GM21360 (cell line): ENCODE measurements around the gene TBCK.
"Not testable (repeated sequence)": the region's sequence is repeated elsewhere in the genome, so short reads cannot be mapped to it uniquely, and the experiment has no call there.

Source experiments
- ATAC-seq: cut with Tn5 transposase; IDR thresholded peaks from one replicate; pipeline ENCODE4 v1.9.1; 2021; ENCODE audit warnings: mild to moderate bottlenecking, moderate library complexity; ENCODE audit not compliant: unreplicated experiment

Gene TBCK

DNA sequence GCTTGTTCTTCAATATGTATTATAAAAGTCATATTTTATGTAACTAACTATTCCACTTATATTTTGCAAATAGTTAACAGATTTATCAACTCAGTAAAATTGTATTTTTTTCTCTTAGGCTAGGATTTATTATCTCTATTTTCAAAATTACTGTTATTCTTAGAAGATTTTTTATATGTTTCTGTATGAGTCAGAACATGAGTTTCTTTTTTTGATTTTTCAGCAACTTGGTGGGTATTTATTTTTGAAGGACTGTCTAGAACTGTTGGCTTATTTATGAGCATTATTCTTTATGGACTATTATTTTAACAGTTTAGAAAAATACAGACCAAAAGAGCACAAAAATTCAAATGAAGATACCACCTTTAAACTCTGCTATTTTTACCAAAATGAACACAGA is 7.1 kb upstream of the TBCK start:
- ATAC-seq: no peak

DNA sequence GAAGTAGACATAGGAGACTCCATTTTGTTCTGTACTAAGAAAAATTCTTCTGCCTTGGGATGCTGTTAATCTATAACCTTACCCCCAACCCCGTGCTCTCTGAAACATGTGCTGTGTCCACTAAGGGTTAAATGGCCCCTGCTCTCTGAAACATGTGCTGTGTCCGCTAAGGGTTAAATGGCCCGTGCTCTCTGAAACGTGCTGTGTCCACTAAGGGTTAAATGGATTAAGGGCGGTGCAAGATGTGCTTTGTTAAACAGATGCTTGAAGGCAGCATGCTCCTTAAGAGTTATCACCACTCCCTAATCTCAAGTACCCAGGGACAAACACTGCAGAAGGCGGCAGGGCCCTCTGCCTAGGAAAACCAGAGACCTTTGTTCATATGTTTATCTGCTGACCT is 5.8 kb upstream of the TBCK start:
- not testable (repeated sequence) for ATAC-seq

DNA sequence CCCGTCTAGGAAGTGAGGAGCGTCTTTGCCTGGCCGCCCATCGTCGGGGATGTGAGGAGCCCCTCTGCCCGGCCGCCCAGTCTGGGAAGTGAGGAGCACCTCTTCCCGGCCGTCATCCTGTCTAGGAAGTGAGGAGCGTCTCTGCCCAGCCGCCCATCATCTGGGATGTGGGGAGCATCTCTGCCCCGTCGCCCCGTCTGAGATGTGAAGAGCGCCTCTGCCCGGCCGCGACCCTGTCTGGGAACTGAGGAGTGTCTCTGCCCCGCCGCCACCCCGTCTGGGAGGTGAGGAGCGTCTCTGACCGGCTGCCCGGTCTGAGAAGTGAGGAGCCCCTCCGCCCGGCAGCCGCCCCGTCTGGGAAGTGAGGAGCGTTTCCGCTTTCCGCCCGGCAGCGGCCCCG is 5.2 kb upstream of the TBCK start:
- ATAC-seq: not testable (repeated sequence)

DNA sequence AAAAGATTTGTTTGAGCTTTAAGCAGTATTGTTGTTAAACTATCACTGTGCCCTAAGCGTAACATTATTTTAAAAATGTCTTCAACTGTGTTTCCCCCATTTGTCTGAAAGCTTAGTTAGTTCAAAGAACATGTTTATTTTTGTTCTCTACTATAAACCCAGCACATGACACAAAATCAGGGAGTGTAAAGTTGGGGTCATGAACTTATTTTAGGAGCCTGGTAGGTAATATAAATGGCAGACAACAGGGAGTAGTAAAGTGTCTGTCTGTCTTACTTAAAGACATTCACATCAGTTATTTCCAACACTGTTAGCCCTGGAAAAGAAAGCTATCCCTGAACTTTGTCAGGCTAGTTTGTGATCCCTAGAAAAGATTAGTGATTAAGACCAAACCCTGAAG is 4.2 kb upstream of the TBCK start:
- no peak for ATAC-seq

DNA sequence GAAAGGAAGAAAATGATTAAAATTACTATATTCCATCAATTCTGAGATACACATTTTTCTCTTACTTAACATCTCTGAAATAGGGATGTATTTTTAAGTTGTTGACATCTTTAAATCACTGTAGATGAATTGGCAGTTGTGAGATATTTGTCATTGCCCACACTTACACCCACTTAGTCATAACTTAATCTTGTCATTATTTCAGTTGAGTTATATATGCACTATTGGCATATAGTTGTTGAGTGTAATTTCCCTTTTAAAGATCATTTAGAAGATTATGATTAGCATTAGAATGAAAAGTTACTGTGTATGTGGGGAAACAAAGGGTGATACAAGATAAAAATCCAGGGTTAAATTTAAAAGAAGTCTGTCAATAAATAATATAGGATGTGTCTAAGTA is 2.5 kb upstream of the TBCK start:
- ATAC-seq: no peak

DNA sequence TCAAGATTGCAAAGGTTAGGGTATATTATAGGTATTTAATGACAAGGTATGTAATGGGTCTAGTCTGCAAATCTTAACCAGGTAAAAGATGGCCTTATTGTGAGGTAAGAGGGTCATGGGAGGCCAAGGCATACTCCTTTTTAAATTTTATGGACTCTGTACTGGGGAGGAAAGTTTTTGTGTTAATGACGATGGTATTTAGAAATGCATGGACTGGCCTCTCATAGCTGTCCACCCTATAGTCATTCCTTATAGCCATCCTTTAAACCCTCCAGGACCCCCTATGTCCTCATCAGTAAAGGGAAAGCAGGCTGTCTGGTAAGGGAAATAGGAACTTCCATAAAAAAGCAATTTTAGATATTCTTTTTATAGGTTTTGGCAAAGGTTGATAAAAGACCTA is 1.8 kb upstream of the TBCK start:
- ATAC-seq: no peak

DNA sequence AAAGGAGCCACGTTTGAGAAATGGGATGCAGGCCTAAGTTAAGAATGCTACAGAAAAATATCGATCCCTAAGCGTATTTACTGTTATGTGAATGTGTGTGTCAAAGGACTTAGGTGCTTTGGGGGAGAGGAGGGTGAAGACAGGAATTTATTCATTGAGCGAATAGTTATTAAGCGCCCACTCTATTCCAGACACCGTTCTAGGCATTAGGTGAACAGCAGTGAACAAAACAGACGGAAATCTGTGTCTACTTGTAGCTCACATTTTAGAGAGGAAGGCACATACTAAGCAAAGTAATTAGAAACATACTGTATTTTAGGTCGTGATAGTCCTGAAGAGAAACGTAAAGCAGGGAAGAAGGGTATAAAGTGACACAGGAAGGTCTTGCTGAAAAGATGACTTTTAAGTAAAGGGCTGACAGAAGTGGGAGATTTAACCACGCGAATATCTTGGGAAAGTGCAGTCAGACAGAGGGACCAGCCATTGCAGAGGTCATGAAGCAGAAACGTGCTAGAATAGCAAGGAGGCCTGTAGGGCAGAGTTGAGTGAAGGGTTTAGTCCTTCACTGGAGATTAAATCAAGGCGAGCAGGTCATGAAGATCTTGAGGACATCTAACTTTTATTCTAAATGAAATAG is 882 bp upstream of the TBCK start:
- no peak for ATAC-seq

DNA sequence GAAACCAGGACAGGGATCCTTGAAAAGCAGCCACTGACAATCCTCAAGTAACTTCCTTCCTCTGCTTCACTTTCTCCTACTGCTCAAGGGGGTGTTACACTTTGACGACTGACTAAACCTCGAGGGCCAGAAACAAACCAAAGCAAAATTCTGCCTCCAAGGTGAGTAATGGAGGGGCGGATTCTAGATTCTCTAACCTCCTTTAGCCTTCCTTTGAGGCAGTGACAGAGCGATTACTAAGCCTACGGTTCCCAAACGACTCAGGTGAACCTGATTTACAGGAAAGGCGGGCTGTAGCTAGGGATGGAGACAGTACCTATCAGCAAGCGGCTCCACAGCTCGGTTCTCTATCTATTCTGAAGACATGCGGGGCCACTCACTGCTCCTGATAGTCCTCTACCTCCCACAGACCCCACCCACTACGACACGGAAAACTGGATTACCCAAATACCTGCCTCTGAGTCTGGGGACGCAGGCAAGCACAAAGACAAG is 487 bp downstream of the TBCK start:
- ATAC-seq: peak; percentile 19

DNA sequence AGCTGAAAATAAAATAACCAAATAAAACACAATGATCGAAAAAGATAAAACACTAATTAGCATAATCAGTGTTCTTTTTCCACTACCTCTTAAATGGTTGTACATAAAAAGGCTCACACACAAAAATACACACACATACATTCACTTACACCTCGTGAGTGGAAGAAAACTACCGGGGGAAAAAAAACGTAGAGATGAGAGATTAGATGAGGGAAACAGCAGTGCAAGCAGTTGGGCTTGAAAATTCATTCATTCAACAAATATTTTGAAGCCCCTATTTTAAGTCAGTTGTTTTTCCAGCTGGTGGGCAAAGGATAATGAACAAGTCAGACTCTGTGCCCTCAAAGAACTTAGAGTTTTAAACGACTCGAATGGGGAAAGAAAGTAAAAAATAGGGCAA is 1.0 kb downstream of the TBCK start:
- ATAC-seq: no peak

DNA sequence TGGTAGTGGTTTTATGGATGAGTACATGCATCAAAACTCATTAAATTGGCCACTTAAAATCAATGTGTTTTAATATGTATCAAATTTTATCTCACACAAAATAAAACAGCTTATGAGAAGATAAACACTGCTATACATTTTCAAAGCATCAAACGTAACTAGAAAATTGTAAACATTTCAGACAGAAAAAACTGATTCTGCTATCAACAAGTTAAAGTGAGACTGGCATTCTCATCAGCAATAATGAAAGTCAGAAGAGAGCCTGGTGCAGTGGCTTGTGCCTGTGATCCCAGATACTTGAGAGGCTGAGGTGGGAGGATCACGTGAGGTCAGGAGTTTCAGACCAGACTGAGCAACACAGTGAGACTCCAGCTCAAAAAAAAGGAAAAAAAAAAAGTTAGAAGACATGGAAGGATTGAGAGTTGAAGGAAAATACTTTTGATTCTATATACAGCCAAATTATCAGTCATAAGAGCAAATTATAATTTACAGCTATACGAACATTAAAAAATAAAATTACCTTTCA is 2.9 kb downstream of the TBCK start:
- ATAC-seq: no peak

DNA sequence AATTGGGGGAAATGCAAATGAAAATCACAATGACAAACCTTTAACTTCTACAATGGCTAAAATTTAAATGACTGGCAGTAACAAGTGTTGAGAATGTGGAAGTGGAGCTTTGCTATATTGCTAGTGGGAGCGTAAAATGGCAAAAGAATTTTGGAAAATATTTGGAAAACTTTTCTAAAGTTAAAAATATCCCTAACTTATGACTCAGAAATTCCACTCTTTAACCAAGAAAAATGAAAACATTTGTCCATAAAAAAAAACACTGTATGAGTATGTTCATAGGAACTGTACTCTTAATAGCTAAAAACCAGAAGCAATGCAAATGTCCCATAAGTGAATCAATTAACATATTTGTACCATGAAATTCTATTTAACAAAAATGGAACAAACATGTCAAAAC is 3.6 kb downstream of the TBCK start:
- no peak for ATAC-seq

DNA sequence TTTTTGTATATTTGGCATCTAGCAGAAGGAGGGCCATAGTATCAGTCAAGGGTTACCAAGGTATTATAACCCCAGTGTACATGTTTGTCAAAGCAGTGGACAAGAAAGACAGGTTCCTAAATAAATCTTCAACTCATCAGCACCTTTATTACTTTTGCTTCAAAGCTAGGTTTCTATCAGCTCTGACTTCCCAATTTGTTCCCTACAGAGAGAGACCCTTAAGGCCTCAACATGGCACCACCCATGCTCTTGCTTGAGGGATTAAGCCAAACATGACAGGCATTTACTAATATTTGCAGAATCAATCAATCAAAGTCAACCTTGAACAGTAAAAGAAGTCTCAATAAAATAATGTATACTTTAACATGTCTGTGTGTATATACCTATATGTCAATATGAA is 9.4 kb downstream of the TBCK start:
- no peak for ATAC-seq

DNA sequence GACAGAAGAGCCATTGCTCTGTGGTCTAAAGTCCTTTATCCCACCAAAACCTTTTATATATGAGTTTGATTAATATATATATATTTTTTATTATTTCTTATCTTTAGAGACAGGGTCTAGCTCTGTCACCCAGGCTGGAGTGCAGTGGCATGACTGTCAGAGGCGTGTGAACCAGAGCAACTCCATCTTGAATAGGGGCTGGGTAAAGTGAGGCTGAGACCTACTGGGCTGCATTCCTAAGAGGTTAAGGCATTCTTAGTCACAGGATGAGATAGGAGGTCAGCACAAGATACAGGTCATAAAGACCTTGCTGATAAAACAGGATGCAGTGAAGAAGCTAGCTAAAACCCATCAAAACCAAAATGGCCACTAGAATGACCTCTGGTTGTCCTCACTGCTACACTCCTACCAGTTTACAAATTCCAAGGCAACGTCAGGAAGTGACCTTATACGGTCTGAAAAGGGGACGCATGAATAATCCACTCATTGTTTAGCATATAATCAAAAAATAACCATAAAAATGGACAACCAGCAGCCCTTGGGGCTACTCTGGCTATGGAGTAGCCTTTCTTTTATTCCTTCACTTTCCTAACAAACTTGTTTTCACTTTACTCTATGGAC is 10.5 kb downstream of the TBCK start:
- no peak for ATAC-seq

DNA sequence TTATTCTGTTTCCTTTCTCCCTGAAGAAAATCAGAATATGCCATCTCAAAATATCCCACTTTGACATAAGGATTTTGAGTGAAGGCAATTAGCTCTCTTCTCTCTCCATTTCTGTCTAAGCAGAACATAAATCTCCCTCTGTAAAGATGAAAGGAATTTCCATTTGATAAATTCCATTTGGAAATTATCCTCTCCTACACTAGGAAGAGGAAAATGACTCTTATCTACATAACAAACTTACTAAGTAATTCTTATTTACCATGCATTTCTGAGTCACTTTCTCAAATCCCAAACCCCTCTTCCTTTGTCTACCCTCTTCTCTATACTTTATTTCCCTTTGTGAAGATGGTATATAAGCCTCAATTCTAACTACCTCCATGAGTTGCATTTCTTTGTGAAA is 11.4 kb downstream of the TBCK start:
- no peak for ATAC-seq

DNA sequence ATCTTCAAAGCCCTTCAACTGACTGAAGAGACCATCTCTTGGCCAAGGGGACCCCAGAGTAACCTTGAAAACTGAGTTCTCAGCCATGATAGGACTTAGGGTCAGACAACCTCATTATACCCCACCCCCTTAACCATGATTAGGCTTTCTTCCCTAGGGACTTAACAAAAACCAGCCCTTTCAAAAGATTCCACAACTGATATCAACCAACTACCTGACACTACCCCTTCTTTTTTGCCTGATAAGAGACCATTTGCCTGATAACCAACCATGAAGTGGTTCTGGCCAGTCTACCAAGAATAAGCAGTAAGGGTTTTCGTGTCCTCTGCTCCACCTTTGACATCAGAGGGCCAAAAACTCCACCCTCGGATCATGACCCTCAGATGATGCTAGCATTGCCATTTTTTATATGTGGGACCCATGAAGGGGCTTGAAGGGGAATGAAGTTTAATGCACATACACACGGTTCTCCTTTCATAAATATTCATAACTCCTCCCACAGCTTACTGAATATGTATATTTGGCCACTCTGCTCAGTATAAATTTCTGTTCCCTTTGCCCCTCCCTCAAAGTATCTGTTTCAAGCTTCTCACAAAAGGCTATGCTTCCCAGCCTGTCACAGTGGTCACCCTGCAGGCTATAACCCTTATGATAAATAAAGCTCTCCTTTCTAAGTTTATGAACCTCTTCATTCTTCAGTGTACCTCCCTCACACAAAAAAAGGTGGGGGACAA is 12.3 kb downstream of the TBCK start:
- no peak for ATAC-seq

DNA sequence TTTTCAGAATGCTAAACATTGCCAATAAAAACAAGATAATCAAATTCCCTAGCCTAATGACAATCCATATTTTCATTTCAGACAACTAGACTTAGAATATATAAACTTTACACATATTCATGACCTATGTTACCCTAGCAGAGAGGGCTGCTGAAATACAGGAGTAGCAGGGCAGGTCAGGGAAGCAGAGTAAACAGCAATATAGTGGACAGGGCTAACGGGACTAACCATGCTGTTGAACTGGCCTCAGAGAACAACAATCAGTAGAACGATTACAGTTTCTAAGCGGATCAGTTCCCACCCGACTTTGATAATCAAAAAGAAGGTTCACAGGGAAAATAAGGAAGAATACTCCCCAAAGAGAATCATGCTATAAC is 14.0 kb downstream of the TBCK start:
- no peak for ATAC-seq

DNA sequence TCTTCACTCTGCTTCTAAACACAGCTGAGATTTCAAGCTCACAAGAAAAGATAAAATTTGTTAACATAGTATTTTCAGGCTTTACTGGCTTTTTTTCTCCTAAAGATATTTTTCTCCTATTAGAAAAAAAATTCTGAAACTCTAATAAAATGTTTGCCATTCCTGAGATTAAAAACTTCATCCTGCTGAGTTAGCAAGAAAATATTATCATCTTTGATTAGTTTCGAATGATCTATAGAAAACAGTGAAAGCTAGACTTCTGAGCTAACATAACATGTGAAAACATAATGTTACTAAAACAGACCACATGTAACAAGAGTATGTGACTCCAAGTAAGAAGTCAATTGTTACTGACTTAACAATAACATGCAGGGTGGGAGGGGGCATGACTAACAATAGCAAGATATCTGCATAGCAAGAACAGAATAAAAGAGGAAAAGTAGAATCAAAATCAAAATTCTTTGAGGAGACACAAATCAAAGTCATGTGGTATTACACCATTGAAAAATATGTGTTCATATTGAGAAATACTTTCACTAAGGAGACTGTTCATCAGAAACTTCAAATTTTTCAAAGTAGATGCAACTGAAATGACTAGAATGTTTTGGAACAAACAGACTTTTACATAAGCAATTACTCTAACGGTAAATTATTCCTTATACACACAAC is 14.5 kb downstream of the TBCK start:
- ATAC-seq: no peak

DNA sequence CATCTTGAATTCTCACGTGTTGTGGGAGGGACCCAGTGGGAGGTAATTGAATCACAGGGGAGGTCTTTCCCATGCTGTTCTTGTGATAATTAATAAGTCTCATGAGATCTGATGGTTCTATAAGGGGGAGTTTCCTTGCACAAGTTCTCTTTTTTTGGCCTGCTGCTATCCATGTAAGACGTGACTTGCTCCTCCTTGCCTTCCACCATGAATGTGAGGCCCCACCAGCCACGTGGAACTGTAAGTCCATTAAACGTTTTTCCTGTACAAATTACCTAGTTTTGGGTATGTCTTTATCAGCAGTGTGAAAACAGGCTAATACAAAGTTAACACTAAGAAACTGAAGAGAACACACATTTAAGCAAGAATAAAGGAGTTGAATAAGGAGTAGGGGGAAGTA is 16.0 kb downstream of the TBCK start:
- ATAC-seq: no peak

DNA sequence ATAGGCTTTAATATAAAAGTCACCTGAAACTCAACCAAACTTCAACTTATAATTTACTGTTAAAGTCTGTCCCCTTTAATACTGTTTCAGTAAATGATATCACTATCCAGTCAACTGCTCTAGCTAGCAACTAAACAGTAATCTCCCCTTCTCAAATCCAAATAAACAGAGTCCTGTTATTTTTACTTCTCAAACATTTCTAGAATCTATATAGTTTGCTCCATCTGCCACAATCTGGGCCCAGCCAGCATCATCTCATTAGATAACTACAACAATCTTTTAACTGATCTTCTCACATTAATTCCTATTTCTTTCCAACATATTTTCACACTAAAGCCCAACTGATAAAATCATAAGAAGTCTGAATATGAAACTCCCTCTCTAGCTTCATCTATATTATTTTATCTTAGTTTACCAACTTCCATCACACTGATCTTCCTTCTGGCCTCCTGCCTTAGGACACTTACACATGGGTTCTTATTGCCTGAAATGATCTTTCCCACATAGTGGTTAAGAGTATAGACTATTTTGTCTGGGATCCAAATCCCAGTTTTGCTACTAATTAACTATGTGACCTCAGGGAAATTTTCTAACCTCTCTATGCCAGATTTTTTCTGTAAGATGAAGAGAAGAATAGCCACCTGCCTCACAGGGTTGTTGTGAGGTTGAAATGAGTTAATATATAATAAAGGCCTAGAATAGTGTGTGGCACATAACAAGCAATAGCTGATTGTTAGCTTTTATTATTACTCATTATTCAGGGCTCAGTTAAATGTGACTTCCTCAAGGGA is 18.6 kb downstream of the TBCK start:
- no peak for ATAC-seq

DNA sequence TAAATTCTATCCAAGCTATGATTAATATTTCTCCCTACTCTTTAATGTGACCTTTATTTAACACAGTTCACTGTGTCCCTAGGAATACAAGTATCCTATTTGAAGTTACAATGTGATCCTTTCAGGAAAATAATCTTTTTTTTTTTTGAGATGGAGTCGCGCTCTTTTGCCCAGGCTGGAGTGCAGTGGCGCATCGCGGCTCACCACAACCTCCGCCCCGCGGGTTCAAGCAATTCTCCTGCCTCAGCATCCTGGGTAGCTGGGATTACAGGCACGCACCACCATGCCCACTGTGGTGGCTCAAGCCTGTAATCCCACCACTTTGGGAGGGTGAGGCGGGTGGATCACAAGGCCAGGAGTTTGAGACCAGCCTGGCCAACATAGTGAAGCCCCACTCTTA is 21.9 kb downstream of the TBCK start:
- ATAC-seq: no peak

DNA sequence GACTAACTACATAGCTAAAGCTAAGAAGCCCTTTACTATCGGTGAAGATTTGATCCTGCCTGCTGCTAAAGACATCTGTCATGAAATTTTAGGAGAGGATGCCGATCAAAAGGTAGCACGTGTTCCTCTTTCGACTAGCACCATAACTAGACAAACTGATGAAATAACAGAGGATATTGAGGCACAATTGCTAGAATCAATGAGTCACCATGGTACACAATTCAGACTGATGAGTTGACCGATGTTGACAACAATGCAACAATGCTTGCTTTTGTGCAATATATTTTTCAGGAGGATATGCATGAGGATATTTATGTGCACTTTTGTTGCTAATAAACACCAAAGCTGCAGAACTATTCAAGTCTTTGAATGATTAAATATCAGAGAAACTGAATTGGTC is 24.3 kb downstream of the TBCK start:
- ATAC-seq: no peak
